Nephron (organoid): ENCODE measurements around the gene CLEC2D.
A peak's percentile ranks its signal among the peaks of the same experiment; 100 is the strongest.
"Not testable (repeated sequence)": the region's sequence is repeated elsewhere in the genome, so short reads cannot be mapped to it uniquely, and the experiment has no call there.

ENCODE experiments used
- H3K27ac Mint-ChIP-seq, 3 experiments: 2 replicates each; pipeline ENCODE4 v1.8.0; 2020; ENCODE audit warnings: mixed read lengths in 3 of 3, mild to moderate bottlenecking in 2 of 3, moderate library complexity in 1 of 3
- H3K27me3 Mint-ChIP-seq: 2 replicates; pipeline ENCODE4 v1.8.0; 2021; ENCODE audit warnings: low read depth, mild to moderate bottlenecking, moderate library complexity, mixed read lengths
- H3K36me3 Mint-ChIP-seq: 2 replicates; pipeline ENCODE4 v1.8.0; 2020; ENCODE audit warnings: low read depth, mixed read lengths
- H3K4me1 Mint-ChIP-seq: 2 replicates; pipeline ENCODE4 v1.8.0; 2020; ENCODE audit warnings: mixed read lengths
- H3K4me3 Mint-ChIP-seq, 3 experiments: 2 replicates each; pipeline ENCODE4 v1.8.0; 2020; ENCODE audit warnings: mild to moderate bottlenecking in 3 of 3, mixed read lengths in 3 of 3, moderate library complexity in 2 of 3
- H3K9me3 Mint-ChIP-seq: 2 replicates; pipeline ENCODE4 v1.8.0; 2020; ENCODE audit warnings: mixed read lengths
- CTCF ChIP-seq, 3 experiments: fragments of 200-600 bp; sonication (generic); IDR thresholded peaks; one replicate each; pipeline ENCODE4 v1.5.0; 2021; ENCODE audit warnings: antibody characterized with exemption in 3 of 3; ENCODE audit not compliant: unreplicated experiment in 3 of 3

CLEC2D gene

GRCh38 chr12:9736936-9737705, 67.6 kb downstream of the CLEC2D start:
- H3K4me3 Mint-ChIP-seq = no peak overlapping the region
- no peaks in the 10 kb centered on the region for H3K9me3 Mint-ChIP-seq
- H3K36me3 Mint-ChIP-seq = no peaks in the 10 kb centered on the region
- peaks cover 10% of the 10 kb centered on the region for H3K4me1 Mint-ChIP-seq
- no peak for TF ChIP-seq CTCF (IDR thresholded peaks at IDR 0.05; ENCODE audit: unreplicated experiment in 3 of 3)
- no peaks in the 10 kb centered on the region for H3K27me3 Mint-ChIP-seq
- peak overlapping the region; percentile 1 to 41 (median 1) for H3K27ac Mint-ChIP-seq

- not testable (repeated sequence) for H3K27me3 Mint-ChIP-seq, H3K4me3 Mint-ChIP-seq, H3K9me3 Mint-ChIP-seq, H3K27ac Mint-ChIP-seq, H3K36me3 Mint-ChIP-seq
- peaks cover 10% of the 10 kb centered on the region for H3K4me1 Mint-ChIP-seq
Observed at GRCh38 chr12:9738905-9739304, 69.4 kb downstream of the CLEC2D start.

DNA sequence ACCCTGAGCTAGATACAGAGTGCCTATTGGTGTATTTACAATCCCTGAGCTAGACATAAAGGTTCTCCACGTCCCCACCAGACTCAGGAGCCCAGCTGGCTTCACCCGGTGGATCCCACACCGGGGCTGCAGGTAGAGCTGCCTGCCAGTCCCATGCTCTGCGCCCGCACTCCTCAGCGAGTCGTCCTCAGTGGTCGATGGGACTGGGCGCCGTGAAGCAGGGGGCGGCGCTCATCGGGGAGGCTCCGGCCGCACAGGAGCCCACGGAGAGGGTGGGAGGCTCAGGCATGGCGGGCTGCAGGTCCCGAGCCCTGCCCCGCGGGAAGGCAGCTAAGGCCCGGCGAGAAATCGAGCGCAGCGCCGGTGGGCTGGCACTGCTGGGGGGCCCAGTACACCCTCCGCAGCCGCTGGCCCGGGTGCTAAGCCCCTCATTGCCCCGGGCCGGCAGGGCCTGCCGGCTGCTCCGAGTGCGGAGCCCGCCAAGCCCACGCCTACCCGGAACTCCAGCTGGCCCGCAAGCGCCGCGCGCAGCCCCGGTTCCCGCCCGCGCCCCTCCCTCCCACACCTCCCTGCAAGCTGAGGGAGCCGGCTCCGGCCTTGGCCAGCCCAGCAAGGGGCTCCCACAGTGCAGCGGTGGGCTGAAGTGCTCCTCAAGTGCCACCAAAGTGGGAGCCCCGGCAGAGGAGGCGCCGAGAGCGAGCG, 70.0 kb downstream of the CLEC2D start:
- H3K27ac Mint-ChIP-seq, H3K4me3 Mint-ChIP-seq, H3K27me3 Mint-ChIP-seq, H3K36me3 Mint-ChIP-seq, H3K9me3 Mint-ChIP-seq: not testable (repeated sequence)
- peaks cover 10% of the 10 kb centered on the region for H3K4me1 Mint-ChIP-seq

DNA sequence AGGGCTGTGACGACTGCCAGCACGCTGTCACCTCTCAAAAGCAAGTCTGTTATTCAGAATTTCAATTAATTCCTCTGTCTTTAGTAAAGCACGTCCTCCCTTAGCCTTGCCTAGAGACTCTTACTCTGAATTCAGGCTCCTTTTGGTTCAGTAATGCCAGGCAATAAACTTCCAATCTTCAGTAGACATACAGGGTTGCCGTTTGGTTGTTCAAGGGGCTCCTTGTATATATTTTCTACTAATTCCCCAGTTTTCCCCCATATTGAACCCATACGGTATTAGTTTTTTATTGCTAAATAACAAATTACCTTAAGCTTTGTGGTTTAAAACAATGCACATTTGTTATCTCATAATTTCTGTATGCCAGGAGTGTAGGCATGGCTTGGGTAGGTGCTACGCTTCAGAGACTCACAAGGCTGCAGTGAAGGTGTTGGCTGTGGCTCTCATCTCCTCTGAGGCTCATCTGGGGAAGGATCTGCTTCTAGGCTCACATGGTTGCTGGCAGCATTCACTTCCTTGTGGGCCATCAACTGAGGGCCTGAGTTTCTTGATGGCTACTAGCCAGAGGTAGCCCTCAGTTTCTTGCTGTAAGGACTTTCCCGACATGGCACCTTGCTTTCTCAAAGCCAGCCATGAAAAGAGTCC, 70.7 kb downstream of the CLEC2D start:
- H3K4me1 Mint-ChIP-seq = peaks cover 10% of the 10 kb centered on the region
- H3K4me3 Mint-ChIP-seq = no peak overlapping the region
- H3K9me3 Mint-ChIP-seq = no peaks in the 10 kb centered on the region
- H3K27me3 Mint-ChIP-seq = no peaks in the 10 kb centered on the region
- no peak for TF ChIP-seq CTCF (IDR thresholded peaks at IDR 0.05; ENCODE audit: unreplicated experiment in 3 of 3)
- H3K27ac Mint-ChIP-seq = no peak overlapping the region
- no peaks in the 10 kb centered on the region for H3K36me3 Mint-ChIP-seq

DNA sequence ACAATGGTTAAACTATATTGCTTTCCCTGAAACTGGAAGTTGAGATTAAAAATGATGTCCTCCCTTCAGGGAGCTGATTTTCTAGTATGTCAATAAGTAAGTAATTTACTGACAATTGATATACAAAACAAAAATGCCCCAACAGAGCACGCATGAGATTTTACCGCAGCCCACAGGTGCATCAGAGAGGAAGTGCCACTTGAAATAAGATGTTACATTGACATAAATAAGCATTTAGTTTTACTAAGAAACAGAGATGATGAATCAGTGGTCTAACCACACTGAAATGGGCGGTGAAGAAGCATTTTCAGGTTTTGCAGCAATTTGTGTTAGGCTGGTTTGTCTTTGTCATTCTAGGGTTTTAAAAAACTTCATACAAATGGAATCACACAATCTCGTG, 72.2 kb downstream of the CLEC2D start:
- no peak overlapping the region for H3K27ac Mint-ChIP-seq
- H3K9me3 Mint-ChIP-seq = no peaks in the 10 kb centered on the region
- H3K36me3 Mint-ChIP-seq = no peaks in the 10 kb centered on the region
- peaks cover 9% of the 10 kb centered on the region for H3K4me1 Mint-ChIP-seq
- no peak overlapping the region for H3K4me3 Mint-ChIP-seq
- TF ChIP-seq CTCF (IDR thresholded peaks at IDR 0.05; ENCODE audit: unreplicated experiment in 3 of 3) = no peak
- no peaks in the 10 kb centered on the region for H3K27me3 Mint-ChIP-seq

GRCh38 chr12:9742661-9743060, 73.1 kb downstream of the CLEC2D start:
- Mint-ChIP-seq H3K27me3 (peaks cover 4% of the 10 kb centered on the region), H3K27ac (peak overlapping the region in 1 of 3 experiments; percentile 72), H3K36me3 (no peaks in the 10 kb centered on the region), H3K4me3 (no peak overlapping the region), H3K4me1 (no peaks in the 10 kb centered on the region), H3K9me3 (no peaks in the 10 kb centered on the region)
- TF ChIP-seq CTCF (IDR thresholded peaks at IDR 0.05; ENCODE audit: unreplicated experiment in 3 of 3) = no peak
